LoVo (cell line): ENCODE data around the gene SNRNP27.
"Not testable (repeated sequence)": the region's sequence is repeated elsewhere in the genome, so short reads cannot be mapped to it uniquely, and the experiment has no call there.

Experiments used
- DNase-seq: peaks from one replicate; pipeline ENCODE4 v3.0.0-alpha.2; 2016; ENCODE audit warnings: low spot score

SNRNP27 gene, protein sequence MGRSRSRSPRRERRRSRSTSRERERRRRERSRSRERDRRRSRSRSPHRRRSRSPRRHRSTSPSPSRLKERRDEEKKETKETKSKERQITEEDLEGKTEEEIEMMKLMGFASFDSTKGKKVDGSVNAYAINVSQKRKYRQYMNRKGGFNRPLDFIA

DNA sequence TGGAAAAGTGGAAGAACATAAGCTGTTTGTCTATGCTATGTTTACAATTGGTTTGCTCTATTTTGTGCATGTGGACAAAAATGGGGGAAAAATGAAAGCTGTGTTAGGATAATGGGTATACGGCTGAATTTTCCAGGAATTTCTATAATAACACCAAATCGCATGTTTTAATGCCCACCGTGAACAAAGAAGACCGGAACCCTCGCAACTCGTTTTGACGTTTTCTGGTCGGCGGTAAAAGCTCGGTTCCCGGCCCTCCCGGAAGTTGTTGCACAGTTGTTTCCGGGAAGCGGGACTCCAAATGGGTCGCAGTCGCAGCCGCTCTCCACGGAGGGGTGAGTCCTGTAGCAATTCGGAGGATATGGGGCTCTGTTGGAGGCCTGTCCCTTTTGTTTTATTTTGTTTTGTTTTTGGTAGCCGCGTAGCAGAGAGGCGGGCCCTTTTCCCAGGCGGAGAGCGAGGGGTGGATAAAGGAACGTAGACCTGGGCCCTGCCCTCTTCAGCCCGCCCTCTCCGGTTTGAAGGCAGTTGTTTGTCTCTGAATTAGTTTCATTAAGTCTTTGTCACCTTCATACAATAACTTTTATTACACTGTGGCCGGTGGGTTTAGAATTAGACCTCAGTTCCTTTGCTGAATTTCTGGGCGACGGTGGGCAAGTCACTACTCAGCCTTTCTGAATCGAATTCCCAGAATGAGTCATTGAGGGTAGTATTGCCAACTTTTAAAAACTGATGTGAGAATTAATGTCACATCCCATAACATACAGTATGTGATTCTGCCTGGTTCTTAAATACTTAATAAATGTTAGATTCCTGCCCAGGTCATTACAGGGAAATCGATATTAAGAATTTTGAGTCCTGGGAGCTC is at the start of gene SNRNP27:
TSS of gene SNRNP27 (plus strand) at position 273 of the 868 bp plus-strand sequence. CDS start at position 302, 29 bp downstream.
- peak; percentile 83 for DNase-seq

DNA sequence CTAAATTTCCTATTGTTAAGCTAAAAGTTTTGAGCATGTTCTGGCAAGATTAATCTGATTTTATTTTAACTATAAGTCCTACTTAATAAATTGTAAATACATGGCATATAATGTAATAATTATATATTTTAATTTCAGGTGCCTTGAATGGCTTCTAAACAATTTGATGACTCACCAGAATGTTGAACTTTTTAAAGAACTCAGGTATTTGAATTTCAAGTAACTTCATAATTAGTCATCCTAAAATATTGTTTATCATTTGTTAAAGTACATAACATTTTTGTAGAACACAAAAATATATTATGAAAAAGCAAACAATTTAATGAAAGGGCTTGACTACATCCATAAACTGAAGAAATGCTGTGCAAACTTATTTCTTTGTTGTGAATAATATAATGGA is 49.8 kb upstream of the SNRNP27 start:
- DNase-seq = no peak

DNA sequence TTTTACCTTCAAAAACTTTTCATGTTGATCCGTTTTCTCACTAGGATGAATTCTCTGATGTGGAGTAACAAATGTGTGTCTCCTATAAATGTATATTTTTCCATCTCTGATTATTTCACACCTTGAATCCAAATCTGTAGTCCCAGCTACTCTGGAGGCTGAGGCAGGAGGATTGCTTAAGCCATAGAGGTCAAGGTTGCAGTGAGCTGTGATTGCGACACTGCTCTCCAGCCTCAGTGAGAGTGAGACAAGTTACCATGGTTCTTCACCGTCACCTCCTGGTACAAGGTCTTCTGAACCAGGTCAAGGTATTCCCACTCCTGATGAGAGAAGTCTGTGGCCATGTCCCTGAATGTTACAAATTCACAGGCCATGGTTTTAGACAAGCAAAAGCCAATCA is 49.2 kb upstream of the SNRNP27 start:
- DNase-seq = no peak

DNA sequence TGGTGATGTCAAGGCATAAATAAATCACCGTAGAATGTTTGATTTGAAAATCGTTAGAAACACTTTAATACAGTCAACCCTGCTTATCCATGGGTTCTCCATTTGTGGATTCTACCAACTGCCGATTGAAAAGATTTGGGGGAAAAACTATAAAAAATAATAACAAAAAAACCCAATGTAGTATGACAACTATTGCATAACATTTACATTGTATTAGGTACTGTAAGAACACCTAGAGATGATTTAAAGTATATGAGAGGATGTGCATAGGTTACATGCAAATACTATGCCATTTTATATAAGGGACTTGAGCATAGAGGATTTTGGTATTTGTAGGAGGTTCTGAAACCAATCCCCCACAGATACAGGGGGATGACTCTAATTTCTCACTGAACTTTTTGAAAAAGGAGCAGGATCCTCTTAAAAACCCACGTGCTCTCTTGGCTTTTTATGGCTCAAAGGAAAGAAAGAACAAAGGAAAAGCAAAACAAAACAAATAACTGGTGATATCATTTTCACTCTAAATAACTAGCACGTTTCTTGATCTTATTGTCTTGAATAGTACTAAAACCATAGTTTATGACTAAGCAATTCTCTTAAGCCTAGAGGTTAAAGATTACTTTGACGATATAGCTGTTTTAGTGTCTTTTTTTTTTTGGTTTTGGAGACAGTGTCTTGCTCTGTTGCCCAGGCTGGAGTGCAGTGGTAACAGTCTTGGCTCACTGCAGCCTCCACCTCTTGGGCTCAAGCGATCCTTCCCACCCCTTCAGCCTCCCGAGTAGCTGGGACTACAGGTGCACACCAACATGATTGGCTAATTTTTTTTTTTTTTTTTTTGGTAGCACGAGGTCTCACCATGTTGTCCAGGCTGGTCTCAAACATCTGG is 47.3 kb upstream of the SNRNP27 start:
- no peak for DNase-seq

DNA sequence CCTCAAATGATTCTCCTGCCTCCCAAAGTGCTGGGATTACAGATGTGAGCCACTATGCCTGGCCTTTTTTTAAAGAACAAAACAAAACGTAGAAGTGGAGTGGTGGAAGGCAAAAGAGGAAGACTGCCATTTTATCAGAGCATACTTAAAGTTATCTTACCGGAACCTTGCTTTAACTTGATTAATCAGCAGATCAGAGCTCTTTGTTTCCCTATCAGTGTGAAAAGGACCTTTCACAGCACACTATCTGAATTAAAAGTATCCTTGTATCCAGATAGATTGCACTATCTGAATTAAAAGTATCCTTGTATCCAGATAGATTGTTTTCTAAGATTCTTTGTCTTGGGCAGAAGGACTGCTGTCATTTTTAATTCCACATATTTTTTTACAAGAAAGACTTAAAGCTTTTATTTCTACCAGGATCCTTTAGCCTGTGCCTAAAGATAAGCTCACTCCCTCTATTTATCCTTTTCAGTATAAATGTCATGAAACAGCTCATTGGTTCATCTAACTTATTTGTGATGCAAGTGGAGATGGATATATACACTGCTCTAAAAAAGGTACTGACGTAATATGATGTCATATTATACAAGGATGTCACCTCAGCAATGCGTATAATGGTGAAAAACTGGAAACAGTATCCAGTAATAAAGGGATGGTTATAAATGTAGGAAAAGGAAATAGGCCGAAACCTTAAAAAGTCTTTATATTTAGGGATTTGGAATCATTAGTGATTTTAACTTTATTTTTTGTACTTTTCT is 46.5 kb upstream of the SNRNP27 start:
- DNase-seq = no peak

DNA sequence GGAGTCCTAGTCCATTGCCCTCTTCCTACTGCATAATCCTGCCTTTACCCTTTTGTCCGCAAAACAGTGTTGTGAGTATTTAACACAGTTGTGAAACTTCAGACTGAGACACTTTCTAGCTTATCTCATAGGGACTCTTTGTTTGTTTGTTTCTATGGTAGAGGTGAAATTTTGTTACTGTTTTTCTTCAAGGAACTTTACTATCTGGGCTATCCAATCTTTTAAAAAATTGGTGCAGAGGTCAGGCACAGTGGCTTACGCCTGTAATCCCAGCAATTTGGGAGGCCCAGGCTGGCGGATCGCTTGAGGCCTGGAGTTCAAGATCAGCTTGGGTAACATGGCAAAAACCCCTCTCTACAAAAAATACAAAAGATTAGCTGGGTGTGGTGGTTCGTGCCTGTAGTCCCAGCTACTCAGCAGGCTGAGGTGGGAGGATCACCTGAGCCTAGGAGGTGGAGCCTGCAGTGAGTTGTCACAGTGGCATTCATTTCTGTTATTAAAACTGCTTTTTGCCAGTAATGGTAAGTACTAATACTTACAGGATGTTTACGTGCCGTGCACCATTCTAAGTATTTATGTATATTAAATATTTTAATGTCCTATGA is 45.5 kb upstream of the SNRNP27 start:
- no peak for DNase-seq

DNA sequence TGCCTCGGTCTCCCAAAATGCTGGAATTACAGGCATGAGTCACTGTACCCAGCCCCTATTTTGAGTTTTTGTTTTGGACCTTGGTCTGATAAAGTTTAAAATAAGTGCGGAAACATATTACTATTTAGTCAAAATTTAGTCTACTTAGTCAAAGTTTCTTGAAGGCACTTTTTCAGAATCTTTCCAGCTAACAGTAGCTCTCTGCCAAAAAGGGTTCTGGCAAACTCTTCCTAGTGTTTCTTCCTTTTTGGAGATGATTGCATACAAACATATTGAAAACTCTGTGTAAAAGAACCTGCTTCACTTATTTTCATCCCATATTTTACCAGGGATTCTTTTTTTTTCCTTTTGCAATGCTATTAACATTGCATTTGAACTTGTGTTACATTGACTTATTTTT is 35.5 kb upstream of the SNRNP27 start:
- no peak for DNase-seq

DNA sequence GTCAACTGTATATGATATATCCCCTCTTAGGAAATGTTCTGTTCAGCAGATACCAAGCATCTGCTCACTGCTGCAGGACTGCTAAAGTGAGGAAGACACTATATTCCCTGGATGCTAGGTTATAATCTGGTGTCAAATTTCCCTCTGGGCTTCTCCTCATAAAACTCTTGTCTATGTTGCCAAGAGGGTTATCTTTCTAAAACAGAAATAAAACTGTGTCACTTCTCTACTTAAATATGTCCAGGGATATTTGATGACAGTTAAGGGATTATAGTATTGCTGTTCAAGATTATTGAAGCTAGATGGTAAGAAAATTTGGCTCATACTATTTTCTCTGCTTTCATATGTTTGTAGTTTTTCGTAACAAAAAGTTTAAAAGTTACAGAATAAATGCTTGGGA is 30.5 kb upstream of the SNRNP27 start:
- DNase-seq = no peak

DNA sequence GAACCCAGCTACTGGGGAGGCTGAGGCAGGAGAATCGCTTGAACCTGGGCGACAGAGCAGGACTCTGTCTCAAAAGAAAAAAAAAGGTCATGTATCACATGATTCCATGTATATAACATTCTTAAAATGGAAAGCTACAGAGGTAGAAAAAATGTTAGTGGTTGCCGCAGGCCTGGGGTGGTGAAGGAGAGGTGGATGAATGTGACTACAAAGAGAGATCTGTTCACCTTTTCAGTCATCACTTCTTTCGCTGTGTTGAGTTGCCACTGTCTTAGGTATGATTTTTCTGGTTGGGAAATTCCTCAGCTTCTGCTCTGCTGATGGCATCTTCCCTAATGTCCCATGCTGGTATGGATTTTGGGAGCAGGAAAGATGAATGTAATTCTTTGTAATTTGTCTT is 5.3 kb upstream of the SNRNP27 start:
- DNase-seq = no peak

DNA sequence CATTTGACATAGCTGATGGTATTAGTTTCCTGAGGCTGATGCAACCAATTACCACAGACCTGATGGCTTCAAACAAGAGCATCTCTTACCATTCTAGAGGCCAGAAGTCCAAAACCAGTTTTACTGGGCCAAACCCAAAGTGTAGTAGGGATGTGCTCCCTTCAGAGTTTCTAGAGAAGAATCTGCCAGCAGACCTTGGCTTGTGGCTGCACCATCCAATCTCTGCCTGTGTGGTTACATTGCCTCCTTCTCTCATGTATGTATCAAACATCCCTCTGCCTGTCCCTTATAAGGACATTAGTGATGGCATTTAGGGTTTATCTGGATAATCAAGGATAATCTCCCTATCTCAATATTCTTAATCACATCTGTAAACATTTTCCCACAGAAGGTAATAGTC is 4.5 kb upstream of the SNRNP27 start:
- DNase-seq = no peak

DNA sequence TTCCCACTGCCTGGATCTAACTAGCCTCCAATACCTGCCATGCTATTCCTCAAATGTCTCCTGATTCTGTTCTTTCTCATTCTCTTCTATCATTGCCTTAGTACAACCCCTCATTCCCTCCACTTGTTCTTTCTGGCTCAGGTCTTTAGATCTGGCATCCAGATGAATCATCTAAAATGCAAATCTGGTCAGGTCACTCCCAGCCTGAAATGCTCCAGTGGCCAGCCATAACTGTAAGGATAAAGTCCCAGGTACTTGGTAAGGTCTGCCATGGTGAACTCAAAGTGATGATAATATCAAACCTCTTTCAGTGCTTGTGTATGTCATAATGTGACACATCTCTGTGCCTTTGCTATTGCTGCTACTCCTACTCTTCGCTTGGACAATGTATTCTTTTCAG is 2.9 kb upstream of the SNRNP27 start:
- DNase-seq = no peak

DNA sequence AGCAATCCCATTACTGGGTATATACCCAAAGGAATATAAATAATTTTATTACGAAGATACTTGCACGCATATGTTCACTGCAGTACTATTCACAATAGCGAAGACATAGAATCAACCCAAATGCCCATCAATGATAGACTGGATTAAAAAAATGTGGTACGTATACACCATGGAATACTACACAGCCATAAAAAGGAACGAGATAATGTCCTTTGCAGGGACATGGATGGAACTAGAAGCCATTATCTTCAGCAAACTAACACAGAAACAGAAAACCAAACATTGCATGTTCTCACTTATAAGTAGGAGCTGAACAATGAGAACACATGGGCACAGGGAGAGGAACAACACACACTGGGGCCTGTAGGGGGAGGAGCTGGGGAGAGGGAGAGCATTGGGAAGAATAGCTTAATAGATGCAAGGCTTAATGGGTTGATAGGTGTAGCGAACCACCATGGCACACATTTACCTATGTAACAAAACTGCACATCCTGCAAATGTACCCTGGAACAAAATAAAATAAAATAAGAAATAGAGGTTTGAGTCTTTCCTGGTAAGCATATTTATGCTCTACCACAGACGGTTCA is 825 bp upstream of the SNRNP27 start:
- not testable (repeated sequence) for DNase-seq

DNA sequence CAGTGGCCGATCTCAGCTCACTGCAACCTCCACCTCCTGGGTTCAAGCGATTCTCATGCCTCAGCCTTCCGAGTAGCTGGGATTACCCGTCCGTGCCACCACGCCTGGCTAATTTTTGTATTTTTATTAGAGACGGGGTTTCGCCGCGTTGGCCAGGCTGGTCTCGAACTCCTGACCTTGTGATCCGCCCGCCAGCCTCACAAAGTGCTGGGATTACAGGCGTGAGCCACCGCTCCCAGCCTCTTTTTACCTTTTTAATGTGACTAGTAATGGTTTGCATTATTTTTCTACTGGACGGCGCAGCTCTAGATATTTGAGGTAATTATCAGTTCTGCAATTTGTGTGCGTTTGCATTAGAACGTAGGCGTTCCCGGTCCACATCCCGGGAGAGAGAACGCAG is 981 bp downstream of the SNRNP27 start:
- DNase-seq = not testable (repeated sequence)

DNA sequence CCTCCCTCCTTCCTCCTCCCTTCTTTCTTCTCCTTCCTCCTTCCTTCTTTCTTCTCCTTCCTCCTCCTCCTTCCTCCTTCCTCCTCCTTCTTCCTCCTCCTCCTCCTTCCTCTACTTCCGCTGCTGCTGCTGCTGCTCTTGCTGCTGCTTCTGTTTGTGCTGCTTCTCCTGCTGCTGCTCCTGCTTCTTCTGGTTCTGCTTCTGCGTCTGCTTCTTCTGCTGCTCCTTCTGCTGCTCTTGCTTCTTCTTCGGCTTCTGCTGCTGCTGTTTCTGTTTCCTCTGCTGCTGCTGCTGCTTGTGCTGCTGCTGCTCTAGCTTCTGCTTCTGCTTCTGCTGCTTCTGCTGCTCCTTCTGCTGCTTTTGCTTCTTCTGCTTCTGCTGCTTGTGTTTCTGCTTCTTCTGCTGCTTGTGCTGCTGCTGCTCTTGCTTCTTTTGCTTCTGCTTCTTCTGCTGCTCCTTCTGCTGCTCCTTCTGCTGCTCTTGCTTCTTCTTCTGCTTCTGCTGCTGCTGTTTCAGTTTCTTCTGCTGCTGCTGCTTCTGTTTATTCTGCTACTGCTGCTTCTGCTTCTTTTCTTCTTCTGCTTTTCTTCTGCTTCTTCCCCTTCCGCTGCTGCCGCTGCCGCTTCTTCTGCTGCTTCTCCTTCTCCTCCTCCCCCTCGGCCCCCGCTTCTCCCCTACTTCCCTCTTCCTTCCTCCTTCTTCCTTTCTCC is 8.6 kb downstream of the SNRNP27 start:
- DNase-seq = no peak

DNA sequence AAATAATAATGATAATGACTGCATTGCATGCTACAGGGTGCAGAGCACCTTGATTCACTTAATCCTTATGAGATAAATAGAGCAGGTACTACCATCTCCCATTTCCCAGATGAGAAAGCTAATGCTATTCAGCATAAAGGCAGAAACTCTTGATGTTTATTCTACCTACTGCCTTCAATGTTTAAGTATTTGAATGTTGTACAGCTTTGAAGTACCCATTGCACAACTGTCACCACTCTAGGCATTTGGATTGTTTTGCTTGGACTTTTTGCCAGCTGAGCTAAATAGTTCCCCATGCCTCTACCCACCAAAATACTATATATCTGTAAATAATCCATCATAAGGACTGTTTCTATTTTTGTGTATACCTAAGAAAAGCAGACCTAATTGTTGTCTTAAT is 13.5 kb downstream of the SNRNP27 start:
- no peak for DNase-seq

DNA sequence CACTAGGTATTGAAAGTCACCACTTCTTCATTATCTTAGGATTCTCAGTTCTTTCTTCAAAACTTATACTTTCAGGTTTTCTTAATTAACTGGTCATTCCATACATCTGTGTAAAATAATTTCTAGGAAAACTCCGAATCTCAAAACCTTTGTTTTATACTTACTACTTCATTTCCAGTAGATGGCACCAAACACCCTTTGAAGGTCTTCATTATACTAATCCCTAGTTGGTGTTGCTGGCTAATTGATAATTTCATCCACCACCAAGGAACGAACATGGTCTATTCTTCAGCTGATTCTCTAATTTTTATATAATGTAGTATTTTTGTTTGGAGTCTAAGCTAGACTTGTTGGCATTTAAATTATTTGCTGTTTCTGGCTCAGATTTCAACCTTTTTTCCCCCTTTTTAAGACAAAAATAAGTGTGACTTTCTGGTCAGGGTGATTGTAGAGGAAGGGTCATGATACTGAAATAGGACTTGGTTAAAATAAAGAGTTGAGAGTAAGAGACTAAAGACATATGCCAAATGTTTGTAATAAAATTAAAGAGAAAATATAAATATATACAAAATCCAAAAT is 18.3 kb downstream of the SNRNP27 start:
- DNase-seq = peak; percentile 79

DNA sequence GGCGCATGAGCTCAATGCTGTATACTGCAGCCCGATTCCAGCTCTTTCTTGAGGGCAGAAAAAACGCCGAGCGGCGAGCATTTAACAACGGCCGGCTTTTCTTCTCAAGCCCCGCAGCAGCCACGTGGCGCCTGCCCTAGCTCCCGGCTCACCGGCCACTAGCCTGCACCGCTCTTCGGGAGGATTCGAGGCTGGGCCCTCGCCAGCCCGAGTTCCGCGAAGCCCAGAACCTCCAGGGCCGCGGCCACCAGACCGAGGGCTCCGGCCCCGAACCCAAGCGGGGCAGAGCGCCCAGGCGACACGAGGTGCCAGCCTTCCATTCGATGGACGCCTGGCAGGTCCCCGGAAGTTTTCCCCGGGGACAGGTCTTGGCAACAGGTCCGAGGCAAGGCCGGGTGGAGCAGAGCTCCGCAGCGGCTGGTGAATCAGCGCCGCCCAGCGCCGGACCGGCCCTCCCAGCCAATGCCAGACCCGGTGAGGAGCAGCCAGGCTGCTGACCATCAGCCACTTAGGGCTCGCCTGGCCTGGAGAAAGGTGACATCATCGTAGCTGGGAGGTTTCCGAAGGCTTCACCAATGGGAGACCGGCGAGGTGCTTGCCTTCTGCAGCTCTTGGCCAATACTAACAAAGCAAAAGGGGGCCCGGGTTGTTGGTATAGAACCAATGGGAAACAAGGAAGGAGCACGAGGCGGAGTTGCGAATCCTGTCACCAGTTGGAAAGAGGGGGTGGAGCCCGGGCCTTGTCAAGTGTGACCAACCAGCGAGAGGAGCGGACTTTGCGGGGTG is 20.6 kb downstream of the SNRNP27 start:
- DNase-seq = peak; percentile 100

DNA sequence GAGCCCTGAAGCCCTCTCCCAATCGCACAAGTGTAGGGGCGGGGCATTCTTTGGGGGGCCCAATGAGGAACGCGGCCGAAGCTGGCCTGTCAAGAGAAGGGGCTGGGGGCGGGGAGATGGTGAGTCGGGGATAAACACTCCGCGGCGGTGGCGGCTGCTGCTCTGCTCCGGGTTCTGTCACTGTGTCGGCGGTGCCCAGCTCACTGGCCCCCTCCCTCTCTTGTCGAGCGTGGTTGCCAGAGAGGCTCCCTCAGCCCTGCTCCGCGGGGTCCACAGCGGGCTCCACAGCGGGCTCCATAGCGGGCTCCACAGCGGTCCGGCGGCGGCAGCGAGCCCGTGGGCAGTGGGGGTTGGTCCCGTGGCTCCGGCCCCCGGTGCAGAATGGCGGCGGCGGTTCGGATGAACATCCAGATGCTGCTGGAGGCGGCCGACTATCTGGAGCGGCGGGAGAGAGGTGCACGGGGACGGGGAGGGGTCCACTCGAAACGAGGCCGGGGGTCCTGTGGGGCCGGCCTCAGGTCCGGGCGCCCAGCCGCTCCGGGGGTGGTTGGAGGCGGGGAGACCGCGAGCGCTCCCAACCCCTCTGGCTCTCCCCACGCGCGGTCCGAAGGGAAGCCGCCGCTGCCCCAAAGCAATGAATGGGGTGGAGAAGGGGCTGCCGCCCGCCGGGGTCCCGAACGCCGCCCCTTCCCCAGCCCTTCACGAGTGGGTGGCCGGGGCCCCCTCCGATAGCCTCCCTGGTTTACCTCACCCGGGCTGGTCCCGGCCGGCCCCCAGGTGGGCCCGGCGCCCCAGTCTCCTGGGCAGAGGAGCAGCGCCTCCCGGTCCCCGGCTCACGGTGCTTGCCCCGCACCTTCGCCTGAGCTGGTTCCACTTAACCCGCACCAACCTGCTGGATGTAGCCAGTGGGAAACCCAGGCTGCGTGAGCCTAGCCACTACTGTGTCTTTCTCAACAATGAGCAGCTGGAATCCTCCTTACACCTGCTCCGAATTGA is 21.5 kb downstream of the SNRNP27 start, which contains the start of gene MXD1:
TSS of gene MXD1 (plus strand) at position 160 of the 996 bp plus-strand sequence. CDS start at position 382, 222 bp downstream.
- DNase-seq = no peak
